ENCODE results near the gene PKNOX2.

The PKNOX2 gene

DNA sequence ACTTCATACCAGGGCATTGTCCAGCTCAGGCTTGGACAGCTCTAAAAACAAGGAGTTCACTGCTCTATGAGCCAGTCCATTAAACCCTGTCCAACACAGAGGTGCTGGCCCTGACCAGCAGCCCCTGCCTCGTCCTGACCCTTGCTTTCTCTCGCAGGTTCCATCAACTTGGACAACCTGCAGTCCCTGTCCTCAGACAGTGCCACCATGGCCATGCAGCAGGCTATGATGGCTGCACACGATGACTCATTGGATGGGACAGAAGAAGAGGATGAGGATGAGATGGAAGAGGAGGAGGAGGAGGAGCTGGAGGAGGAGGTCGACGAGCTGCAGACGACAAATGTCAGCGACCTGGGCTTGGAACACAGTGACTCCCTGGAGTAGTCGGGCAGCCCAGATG, 266.5 kb downstream of the PKNOX2 start:
- no peaks in the 10 kb centered on the region for H3K36me3 ChIP-seq (ENCODE audit: control insufficient read depth in 1 of 2, insufficient read depth in 2 of 2, low read length in 2 of 2)
- H3K79me2 ChIP-seq (ENCODE audit: control insufficient read depth, insufficient read depth, low read length, poor library complexity), result no peaks in the 10 kb centered on the region
- H2BK120ac ChIP-seq (ENCODE audit: insufficient read depth, low read length, poor library complexity), result no peak overlapping the region
- H3K18ac ChIP-seq (ENCODE audit: low read length), result no peak overlapping the region
- no CpG with 5 or more reads among the region's 8 CpGs for WGBS (ENCODE audit: extremely low coverage, insufficient coverage, insufficient read length)
- no peak overlapping the region for H2AFZ ChIP-seq (ENCODE audit: insufficient read depth, low read length, poor library complexity)
- no peak overlapping the region for H4K12ac ChIP-seq (ENCODE audit: low read depth, low read length)
- no peaks in the 10 kb centered on the region for H3K79me1 ChIP-seq (ENCODE audit: low read length)
- H3K4me3 ChIP-seq (ENCODE audit: low read depth, low read length), result no peak overlapping the region
- H4K91ac ChIP-seq (ENCODE audit: low read depth, low read length), result no peak overlapping the region
- no peak for DNase-seq
- H3K23ac ChIP-seq (ENCODE audit: low read length), result no peak overlapping the region
- no peak overlapping the region for H3K14ac ChIP-seq (ENCODE audit: low read length)
- H3K4me2 ChIP-seq (ENCODE audit: low read length), result no peak overlapping the region
- no peak overlapping the region for H2BK5ac ChIP-seq (ENCODE audit: low read depth, low read length, poor library complexity)
- no peak overlapping the region for H4K8ac ChIP-seq (ENCODE audit: low read depth, low read length)
- H3K4ac ChIP-seq (ENCODE audit: low read depth, low read length), result no peak overlapping the region
- H3K4me1 ChIP-seq (ENCODE audit: control insufficient read depth in 1 of 2, insufficient read depth in 2 of 2, low read length in 2 of 2), result no peaks in the 10 kb centered on the region
- H3K9ac ChIP-seq (ENCODE audit: low read length), result no peak overlapping the region
- H2AK5ac ChIP-seq (ENCODE audit: low read length), result no peak overlapping the region
- no peak overlapping the region for H3K27ac ChIP-seq (ENCODE audit: low read depth, low read length)
- no peaks in the 10 kb centered on the region for H3K27me3 ChIP-seq (ENCODE audit: insufficient read depth, low read length)
- peaks cover 2% of the 10 kb centered on the region for H3K9me3 ChIP-seq (ENCODE audit: insufficient read depth, low read depth, low read length)
- H2BK12ac ChIP-seq (ENCODE audit: low read length), result no peak overlapping the region

DNA sequence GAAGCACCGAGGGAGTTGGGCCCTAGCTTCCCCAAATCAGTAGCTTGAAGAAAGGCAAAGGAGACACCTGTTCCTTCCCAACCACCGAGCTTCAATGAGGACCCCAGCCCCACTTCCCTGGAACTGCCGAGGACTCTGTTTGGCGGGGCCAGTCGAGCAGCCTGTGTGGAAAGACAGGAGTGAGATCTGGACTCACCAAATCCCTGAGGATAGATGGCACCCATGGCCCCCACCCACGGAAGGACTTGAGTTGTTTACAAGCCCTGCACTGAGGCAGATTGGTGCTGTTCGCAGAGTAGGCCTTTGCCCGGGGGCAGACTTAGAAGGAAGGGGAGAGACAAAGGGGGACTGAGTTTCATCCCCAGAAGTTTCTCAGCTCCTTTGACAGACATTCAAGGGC, 266.9 kb downstream of the PKNOX2 start:
- no peaks in the 10 kb centered on the region for H3K36me3 ChIP-seq (ENCODE audit: control insufficient read depth in 1 of 2, insufficient read depth in 2 of 2, low read length in 2 of 2)
- no peak overlapping the region for H3K14ac ChIP-seq (ENCODE audit: low read length)
- WGBS (ENCODE audit: extremely low coverage, insufficient coverage, insufficient read length), result no CpG with 5 or more reads among the region's 8 CpGs
- H4K12ac ChIP-seq (ENCODE audit: low read depth, low read length), result no peak overlapping the region
- no peak for DNase-seq
- H3K23ac ChIP-seq (ENCODE audit: low read length), result no peak overlapping the region
- no peaks in the 10 kb centered on the region for H3K27me3 ChIP-seq (ENCODE audit: insufficient read depth, low read length)
- H3K4me3 ChIP-seq (ENCODE audit: low read depth, low read length), result no peak overlapping the region
- no peak overlapping the region for H3K4ac ChIP-seq (ENCODE audit: low read depth, low read length)
- H2AFZ ChIP-seq (ENCODE audit: insufficient read depth, low read length, poor library complexity), result no peak overlapping the region
- no peak overlapping the region for H3K9ac ChIP-seq (ENCODE audit: low read length)
- no peak overlapping the region for H3K18ac ChIP-seq (ENCODE audit: low read length)
- H3K79me1 ChIP-seq (ENCODE audit: low read length), result no peaks in the 10 kb centered on the region
- H2BK120ac ChIP-seq (ENCODE audit: insufficient read depth, low read length, poor library complexity), result no peak overlapping the region
- H2BK12ac ChIP-seq (ENCODE audit: low read length), result no peak overlapping the region
- H3K4me1 ChIP-seq (ENCODE audit: control insufficient read depth in 1 of 2, insufficient read depth in 2 of 2, low read length in 2 of 2), result no peaks in the 10 kb centered on the region
- no peak overlapping the region for H3K4me2 ChIP-seq (ENCODE audit: low read length)
- H2BK5ac ChIP-seq (ENCODE audit: low read depth, low read length, poor library complexity), result no peak overlapping the region
- H4K91ac ChIP-seq (ENCODE audit: low read depth, low read length), result no peak overlapping the region
- no peak overlapping the region for H2AK5ac ChIP-seq (ENCODE audit: low read length)
- no peak overlapping the region for H4K8ac ChIP-seq (ENCODE audit: low read depth, low read length)
- peaks cover 2% of the 10 kb centered on the region for H3K9me3 ChIP-seq (ENCODE audit: insufficient read depth, low read depth, low read length)
- H3K79me2 ChIP-seq (ENCODE audit: control insufficient read depth, insufficient read depth, low read length, poor library complexity), result no peaks in the 10 kb centered on the region
- no peak overlapping the region for H3K27ac ChIP-seq (ENCODE audit: low read depth, low read length)

DNA sequence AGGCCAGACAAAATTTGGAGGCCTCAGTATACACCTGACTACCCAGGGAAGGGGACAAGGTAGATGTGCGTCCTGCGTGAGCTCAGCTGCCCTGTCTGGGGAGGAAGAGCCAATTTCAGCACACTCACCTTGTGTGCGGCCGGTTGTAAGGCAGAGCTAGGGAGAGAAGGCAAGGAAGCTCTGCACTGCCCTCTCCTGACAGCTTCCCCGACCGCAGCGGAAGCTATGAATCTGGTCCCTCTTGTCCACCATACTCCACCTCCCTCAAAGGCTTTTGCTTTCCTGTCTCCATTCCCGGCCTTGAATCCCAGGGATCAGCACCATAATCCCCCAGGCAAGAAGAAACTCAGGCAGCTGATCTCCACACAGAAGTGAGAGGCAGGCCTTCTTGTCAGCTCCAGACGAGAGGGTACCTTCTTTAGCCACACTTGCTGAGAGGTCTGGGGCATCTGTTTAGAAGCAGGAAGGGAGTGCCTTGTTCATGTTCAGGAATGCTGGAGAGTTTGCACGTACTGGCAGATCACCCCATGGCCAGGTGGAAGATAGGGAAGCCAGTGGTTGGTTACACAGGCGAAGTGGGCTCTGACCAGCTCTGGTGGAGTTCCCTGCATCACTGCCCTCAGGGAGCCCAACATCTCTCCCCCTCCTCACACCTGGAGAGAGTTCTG, 269.0 kb downstream of the PKNOX2 start:
- H3K9me3 ChIP-seq (ENCODE audit: insufficient read depth, low read depth, low read length), result peaks cover 2% of the 10 kb centered on the region
- H3K14ac ChIP-seq (ENCODE audit: low read length), result no peak overlapping the region
- no peak overlapping the region for H4K12ac ChIP-seq (ENCODE audit: low read depth, low read length)
- H3K4me3 ChIP-seq (ENCODE audit: low read depth, low read length), result no peak overlapping the region
- no peak overlapping the region for H2BK120ac ChIP-seq (ENCODE audit: insufficient read depth, low read length, poor library complexity)
- H3K27ac ChIP-seq (ENCODE audit: low read depth, low read length), result no peak overlapping the region
- H3K23ac ChIP-seq (ENCODE audit: low read length), result no peak overlapping the region
- H3K4me2 ChIP-seq (ENCODE audit: low read length), result no peak overlapping the region
- no peak overlapping the region for H4K8ac ChIP-seq (ENCODE audit: low read depth, low read length)
- H3K9ac ChIP-seq (ENCODE audit: low read length), result no peak overlapping the region
- H3K79me2 ChIP-seq (ENCODE audit: control insufficient read depth, insufficient read depth, low read length, poor library complexity), result no peaks in the 10 kb centered on the region
- H2AK5ac ChIP-seq (ENCODE audit: low read length), result no peak overlapping the region
- H3K4me1 ChIP-seq (ENCODE audit: control insufficient read depth in 1 of 2, insufficient read depth in 2 of 2, low read length in 2 of 2), result no peaks in the 10 kb centered on the region
- no peaks in the 10 kb centered on the region for H3K79me1 ChIP-seq (ENCODE audit: low read length)
- H3K18ac ChIP-seq (ENCODE audit: low read length), result no peak overlapping the region
- no CpG with 5 or more reads among the region's 11 CpGs for WGBS (ENCODE audit: extremely low coverage, insufficient coverage, insufficient read length)
- H3K36me3 ChIP-seq (ENCODE audit: control insufficient read depth in 1 of 2, insufficient read depth in 2 of 2, low read length in 2 of 2), result no peaks in the 10 kb centered on the region
- no peak overlapping the region for H2BK12ac ChIP-seq (ENCODE audit: low read length)
- no peak overlapping the region for H2AFZ ChIP-seq (ENCODE audit: insufficient read depth, low read length, poor library complexity)
- H4K91ac ChIP-seq (ENCODE audit: low read depth, low read length), result no peak overlapping the region
- no peaks in the 10 kb centered on the region for H3K27me3 ChIP-seq (ENCODE audit: insufficient read depth, low read length)
- no peak overlapping the region for H3K4ac ChIP-seq (ENCODE audit: low read depth, low read length)
- no peak overlapping the region for H2BK5ac ChIP-seq (ENCODE audit: low read depth, low read length, poor library complexity)
- peak; percentile 32 to 52 for DNase-seq

DNA sequence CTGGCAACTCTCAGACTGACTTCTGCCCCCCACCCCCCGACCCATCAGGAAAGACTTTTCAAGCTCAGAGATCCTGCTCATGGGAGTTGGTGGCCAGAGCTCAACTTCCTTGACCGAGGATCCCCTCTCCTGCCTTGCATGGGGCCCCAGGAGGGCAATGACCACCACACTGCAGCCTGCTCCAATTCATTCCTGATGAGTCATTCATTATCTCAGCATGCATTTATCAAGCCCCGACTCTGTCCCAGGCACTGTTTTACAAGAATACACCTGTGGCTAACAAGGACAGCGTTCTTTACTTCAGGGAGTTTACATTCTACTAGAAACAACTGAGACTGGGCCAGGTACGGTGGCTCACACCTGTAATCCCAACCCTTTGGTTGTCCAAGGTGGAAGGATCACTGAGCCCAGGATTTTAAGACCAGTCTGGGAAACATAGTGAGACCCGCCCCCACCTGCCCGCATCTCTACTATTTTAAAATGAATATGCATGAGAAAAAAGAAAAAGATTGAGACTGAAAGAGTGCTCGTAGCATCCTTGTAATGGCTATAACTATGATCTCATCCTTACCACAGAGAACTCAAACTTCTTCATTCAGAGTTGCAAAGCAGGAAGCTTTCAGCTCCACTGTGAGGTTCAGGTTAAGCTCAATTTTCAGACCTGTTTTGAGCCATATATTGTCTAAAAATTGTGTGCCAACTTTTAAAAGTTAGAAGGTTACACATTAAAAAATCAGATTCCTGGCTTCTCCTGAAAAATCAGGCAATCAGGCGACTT, 271.1 kb downstream of the PKNOX2 start:
- no peak overlapping the region for H4K12ac ChIP-seq (ENCODE audit: low read depth, low read length)
- H3K18ac ChIP-seq (ENCODE audit: low read length), result no peak overlapping the region

More for the DNA sequence above, 271.1 kb downstream of the PKNOX2 start:
- H3K27me3 ChIP-seq (ENCODE audit: insufficient read depth, low read length), result no peaks in the 10 kb centered on the region
- H3K4me2 ChIP-seq (ENCODE audit: low read length), result no peak overlapping the region
- no peak overlapping the region for H4K8ac ChIP-seq (ENCODE audit: low read depth, low read length)
- no peak overlapping the region for H3K27ac ChIP-seq (ENCODE audit: low read depth, low read length)
- no peaks in the 10 kb centered on the region for H3K36me3 ChIP-seq (ENCODE audit: control insufficient read depth in 1 of 2, insufficient read depth in 2 of 2, low read length in 2 of 2)
- no peak overlapping the region for H3K14ac ChIP-seq (ENCODE audit: low read length)
- no peak overlapping the region for H2AK5ac ChIP-seq (ENCODE audit: low read length)
- H2AFZ ChIP-seq (ENCODE audit: insufficient read depth, low read length, poor library complexity), result no peak overlapping the region
- H3K4ac ChIP-seq (ENCODE audit: low read depth, low read length), result no peak overlapping the region
- no peak overlapping the region for H4K91ac ChIP-seq (ENCODE audit: low read depth, low read length)
- peaks cover 2% of the 10 kb centered on the region for H3K9me3 ChIP-seq (ENCODE audit: insufficient read depth, low read depth, low read length)
- H3K4me1 ChIP-seq (ENCODE audit: control insufficient read depth in 1 of 2, insufficient read depth in 2 of 2, low read length in 2 of 2), result no peaks in the 10 kb centered on the region
- no peak overlapping the region for H2BK5ac ChIP-seq (ENCODE audit: low read depth, low read length, poor library complexity)
- no peak for DNase-seq
- no peak overlapping the region for H3K9ac ChIP-seq (ENCODE audit: low read length)
- no peak overlapping the region for H3K23ac ChIP-seq (ENCODE audit: low read length)
- H2BK12ac ChIP-seq (ENCODE audit: low read length), result no peak overlapping the region
- H3K79me1 ChIP-seq (ENCODE audit: low read length), result no peaks in the 10 kb centered on the region
- no peak overlapping the region for H2BK120ac ChIP-seq (ENCODE audit: insufficient read depth, low read length, poor library complexity)
- H3K79me2 ChIP-seq (ENCODE audit: control insufficient read depth, insufficient read depth, low read length, poor library complexity), result no peaks in the 10 kb centered on the region
- WGBS (ENCODE audit: extremely low coverage, insufficient coverage, insufficient read length), result no CpG with 5 or more reads among the region's 9 CpGs
- H3K4me3 ChIP-seq (ENCODE audit: low read depth, low read length), result no peak overlapping the region
